HG03025 (cell line): Measurements from ENCODE around the gene SUB1.
"Not testable (repeated sequence)": the region's sequence is repeated elsewhere in the genome, so short reads cannot be mapped to it uniquely, and the experiment has no call there.

Experiments
- ATAC-seq: cut with Tn5 transposase; IDR thresholded peaks from one replicate; pipeline ENCODE4 v1.9.1; 2021; ENCODE audit warnings: mild to moderate bottlenecking, moderate library complexity; ENCODE audit not compliant: unreplicated experiment, low FRiP score

Gene SUB1

DNA sequence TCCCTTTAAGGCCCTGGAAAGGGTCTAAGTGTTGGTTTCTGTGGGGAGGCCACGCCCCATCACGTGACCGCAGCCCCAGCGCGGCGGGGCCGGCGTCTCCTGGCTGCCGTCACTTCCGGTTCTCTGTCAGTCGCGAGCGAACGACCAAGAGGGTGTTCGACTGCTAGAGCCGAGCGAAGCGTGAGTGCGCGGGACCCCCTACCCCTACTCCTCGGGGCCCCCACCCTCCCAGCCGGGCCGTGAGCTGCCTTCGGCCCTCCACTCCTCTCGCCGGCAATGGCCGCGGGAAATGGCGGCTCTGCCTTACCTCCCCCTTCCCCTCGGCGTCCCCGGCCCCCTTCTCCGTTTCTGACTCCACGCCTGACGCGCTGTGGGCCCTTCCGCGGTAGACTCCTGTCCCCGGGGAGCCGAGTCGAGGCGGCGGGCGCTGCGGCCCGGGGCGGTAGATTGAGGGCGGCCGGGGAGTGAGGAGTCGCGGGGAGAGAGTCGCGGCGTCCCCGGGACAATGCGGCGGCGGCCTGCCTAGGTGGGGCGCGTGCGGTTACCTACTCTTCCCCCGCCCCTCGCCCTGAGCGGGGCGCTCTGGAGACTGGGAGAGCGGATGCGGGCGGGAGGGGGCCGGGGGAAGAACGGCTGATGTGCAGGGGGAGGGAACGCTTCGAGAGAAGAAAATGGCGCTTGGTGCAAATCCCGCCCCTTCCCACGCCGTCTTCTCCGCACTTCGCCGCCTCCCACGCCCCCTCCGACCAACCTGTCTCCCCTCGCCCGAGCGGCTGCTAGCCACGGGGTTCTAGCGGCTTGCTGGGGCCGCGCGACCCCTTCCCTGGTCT, at the start of gene SUB1:
Gene SUB1, plus strand, starts transcription at position 112 of the 830 bp plus-strand sequence. CDS start 2,956 bp downstream, outside the sequence.
- ATAC-seq, result peak; percentile 43

- ATAC-seq, result no peak
These were observed 49.1 kb upstream of the SUB1 start for GRCh38 chr5:32536246-32536645.

DNA sequence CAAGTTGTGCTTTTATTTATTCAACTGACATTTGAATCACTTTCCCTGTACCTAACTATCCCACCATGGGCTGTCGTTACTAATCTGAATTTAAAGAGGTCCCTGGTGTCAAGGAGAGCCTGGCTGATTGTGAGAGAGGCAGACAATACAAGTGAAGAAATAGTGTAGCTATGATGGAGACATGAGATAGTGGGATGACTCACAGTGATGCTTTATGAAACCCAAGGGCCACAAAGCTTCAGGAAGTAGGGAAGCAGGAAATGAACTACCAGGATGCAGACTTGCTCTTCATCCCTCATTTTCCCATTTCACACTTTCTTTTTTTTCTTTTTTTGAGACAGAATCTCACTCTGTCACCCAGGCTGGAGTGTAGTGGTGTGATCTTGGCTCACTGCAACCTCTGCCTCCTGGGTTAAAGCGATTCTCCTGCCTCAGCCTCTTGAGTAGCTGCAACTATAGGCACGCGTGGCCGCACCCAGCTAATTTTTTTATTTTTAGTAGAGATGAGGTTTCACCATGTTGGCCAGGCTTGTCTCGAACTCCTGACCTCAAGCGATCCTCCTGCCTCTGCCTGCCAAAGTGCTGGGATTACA, 47.8 kb upstream of the SUB1 start:
- not testable (repeated sequence) for ATAC-seq

GRCh38 chr5:32538031-32538547, 47.3 kb upstream of the SUB1 start:
- ATAC-seq, result peak; percentile 76

DNA sequence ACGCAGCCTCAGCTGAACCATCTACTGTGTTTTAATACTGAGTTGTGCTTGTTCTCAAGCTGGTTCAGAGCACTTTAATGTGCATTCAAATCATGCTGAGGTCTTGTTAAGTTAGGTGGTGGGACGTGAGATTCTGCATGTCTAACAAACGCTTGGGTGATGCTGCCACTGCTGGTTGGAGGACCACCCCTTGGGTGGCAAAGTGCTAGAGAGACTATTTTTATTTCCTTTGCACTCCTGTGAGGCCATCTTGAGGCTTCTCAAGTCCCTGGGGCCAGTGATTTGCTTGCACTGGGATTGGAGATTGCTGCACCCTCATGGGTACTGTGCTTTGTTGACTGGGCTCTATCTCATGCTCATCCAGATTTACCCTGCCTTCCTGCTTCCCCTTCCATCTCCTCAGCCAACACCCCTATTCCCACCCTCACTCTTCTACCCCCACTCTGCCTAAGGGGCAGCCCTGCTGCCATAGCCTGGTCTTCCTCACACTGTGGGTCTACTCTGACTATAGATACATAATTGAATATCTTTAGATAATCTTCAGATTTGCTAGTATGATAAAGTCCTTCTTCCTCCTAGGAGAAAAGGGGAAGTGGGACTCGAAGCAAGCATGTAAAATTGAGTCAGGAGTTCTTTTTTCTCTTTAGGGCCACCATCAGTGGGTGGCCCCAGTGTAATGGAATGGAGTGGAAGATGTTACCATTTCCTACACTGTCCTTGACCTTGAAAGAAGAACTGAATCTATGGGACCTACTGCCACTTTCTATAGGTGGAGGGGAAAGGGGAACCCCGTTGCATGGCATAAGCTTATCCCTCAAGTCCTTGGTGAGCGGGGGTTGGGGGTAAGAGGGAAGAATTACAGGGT, 45.1 kb upstream of the SUB1 start:
- no peak for ATAC-seq

- no peak for ATAC-seq
These were observed 44.1 kb upstream of the SUB1 start for GRCh38 chr5:32541241-32541640.

- ATAC-seq, result peak; percentile 63
These were observed 42.9 kb upstream of the SUB1 start for GRCh38 chr5:32542216-32543059.

DNA sequence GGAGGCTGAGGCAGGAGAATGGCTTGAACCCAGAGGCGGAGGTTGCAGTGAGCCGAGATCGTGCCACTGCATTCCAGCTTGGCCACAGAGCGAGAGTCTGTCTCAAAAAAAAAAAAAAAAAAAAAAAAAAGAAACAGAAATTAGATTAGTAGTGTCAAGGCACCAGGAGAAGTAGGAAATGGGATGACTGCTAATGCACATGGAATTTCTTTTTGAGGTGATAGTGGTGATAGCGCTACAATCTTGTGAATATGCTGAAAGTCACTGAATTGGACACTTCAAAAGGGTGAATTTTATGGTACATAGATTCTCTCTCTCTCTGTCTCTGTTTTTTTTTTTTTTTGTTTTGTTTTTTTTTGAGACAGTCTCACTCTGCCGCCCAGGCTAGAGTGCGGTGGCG, 42.1 kb upstream of the SUB1 start:
- no peak for ATAC-seq

DNA sequence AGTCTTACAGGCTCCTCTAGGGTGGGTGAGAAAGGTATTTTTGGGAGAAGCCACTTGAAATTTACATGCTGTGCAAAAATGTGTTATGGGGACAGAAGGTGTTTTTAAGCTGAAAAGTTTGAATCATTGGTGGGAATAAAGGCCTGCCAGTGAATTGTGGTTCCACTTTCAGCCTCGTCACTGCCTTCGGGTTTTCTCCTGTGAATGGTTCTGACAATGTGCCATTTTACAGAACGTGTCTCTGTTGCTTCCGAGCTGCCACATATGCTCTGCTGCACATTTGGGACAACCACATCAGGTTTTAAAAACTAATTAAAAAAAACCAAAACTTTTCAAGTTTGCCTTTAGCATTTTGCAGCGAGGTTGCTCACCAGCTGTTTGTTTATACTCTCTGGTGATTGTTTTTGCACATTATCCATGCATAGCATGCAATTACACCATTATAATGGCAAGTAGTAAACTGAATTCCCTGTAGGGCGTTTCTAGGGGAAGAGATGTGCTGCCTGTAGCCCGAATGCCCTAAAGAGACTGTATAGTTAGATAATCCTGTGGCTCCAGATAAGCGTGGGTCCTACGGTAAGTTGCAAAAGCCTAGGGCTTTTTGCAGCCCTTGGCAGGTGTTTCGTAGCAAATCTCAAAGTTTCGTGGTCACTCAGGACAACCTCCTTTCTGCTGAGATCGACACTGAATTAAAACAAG, 40.1 kb upstream of the SUB1 start:
- ATAC-seq, result no peak

GRCh38 chr5:32551194-32551593, 34.2 kb upstream of the SUB1 start:
- no peak for ATAC-seq

DNA sequence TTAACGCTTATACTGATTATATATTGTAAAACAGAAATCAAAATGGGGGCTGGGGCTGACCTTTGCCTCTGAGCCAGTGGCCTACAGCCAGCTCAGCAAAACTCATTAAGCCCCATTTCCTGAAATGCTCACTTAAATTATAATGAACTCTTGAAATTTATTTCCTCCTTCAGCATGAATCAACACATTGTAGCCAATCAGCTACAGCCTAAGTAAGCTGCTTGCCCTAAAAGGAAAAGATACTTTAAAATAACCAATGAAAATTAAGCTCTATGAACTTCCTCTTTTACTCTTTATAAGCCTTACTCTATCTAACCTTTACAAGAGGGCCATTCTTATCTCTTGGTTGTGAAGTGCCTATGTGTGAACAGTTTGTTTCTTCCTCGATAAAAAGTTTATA, 33.5 kb upstream of the SUB1 start:
- no peak for ATAC-seq

DNA sequence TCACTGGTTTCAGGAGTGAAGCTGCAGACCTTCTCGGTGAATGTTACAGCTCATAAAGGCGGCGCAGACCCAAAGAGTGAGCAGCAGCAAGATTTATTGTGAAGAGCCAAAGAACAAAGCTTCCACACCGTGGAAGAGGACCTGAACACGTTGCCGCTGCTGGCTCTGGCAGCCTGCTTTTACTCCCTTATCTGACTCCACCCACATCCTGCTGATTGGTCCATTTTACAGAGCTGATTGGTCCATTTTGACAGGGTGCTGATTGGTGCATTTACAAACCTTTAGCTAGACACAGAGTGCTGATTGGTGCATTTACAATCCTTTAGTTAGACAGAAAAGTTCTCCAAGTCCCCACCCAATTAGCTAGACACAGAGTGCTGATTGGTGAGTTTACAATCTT, 32.9 kb upstream of the SUB1 start:
- ATAC-seq, result not testable (repeated sequence)

DNA sequence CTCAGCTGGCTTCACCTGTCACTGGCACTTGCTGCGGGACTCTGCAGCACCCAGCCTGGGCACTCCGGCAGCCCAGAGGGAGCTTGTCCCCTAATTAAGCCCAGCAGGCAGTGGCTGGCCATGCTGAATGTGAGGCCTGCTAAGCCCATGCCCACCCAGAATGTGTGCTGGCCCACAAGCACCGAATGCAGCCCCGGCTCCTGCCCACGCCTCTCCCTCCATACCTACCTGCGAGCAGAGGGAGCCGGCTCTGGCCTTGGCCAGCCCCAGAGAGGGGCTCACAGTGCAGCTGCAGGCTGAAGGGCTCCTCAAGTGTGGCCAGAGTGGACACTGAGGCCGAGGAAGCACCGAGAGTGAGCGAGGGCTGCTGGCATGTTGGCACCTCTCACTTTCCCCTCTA, 32.4 kb upstream of the SUB1 start:
- no peak for ATAC-seq

DNA sequence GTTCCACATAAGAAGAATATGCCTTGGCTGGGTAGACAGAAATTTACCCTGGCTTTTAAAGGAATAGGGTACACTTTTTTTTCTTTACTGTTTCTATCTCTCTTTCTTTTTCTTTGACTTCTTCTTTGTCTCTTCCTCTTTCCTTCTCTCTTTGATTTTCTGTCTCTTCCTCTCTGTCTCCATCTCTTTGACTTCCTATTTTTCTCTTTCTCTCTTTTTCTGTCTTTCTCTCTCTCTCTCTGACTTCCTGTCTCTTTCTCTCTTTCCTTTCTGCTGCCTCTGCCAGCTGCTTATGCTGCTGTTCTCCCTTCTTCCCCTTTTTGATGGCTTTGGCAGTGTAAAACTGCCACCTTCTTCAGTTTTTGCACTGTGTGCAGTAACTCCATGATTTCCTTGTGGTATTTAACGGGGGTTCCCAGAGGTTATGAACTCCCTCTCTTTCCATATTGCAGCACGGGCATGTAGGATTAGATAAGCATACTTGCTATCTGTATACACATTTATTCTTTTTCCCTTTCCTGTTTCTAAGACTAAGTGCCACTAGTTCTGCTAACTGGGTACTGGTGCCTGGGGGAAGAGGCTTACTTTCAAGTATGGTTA, 31.1 kb upstream of the SUB1 start:
- ATAC-seq, result not testable (repeated sequence)

- ATAC-seq, result not testable (repeated sequence)
These were observed 28.8 kb upstream of the SUB1 start for GRCh38 chr5:32556543-32556942.

GRCh38 chr5:32559411-32559810, 25.9 kb upstream of the SUB1 start:
- no peak for ATAC-seq

DNA sequence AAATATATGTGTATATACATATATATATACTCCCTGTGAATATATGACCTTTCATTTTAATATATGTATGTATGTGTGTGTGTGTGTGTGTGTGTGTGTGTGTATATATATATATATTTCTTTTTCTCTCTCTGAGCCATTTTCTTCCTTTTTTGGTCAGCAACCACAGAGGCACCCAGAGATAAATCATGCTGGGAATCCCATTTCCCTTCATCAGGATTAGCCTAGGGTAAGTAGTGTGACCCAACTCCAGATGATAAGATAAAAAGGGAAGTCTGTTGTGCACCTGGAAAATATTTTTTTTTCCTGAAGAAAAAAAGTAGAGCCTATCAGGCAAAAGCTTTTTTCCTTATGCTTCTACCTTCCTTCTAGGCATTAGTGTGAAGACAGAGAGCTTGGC, 25.4 kb upstream of the SUB1 start:
- no peak for ATAC-seq

GRCh38 chr5:32562056-32562455, 23.3 kb upstream of the SUB1 start:
- ATAC-seq, result no peak

DNA sequence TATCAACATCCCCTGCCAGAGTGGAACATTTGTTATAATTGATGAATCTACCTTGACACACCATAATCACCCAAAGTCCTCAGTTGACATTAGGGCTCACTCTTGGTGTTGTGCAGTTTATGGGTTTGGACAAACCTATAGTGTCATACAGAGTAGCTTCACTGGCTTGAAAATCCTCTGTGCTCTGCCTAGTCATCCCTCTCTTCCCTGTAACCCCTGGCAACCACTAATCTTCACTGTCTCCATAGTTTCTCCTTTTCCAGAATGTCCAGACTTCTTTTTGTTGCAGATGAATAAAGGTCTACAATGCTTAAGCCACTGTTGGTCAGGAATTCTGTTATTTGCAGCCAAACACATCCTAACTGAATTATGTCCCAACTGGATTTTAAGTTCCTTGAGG, 22.5 kb upstream of the SUB1 start:
- ATAC-seq, result no peak
